ENCODE measurements around the gene BICD2. TPM values are rescaled to one million over a fixed set of nuclear protein-coding genes. Genes with fewer than 3 reads are reported as not detected.

BICD2 gene
- polyA plus RNA-seq, 1 donor from 2014 or later, result 22.4 TPM

DNA sequence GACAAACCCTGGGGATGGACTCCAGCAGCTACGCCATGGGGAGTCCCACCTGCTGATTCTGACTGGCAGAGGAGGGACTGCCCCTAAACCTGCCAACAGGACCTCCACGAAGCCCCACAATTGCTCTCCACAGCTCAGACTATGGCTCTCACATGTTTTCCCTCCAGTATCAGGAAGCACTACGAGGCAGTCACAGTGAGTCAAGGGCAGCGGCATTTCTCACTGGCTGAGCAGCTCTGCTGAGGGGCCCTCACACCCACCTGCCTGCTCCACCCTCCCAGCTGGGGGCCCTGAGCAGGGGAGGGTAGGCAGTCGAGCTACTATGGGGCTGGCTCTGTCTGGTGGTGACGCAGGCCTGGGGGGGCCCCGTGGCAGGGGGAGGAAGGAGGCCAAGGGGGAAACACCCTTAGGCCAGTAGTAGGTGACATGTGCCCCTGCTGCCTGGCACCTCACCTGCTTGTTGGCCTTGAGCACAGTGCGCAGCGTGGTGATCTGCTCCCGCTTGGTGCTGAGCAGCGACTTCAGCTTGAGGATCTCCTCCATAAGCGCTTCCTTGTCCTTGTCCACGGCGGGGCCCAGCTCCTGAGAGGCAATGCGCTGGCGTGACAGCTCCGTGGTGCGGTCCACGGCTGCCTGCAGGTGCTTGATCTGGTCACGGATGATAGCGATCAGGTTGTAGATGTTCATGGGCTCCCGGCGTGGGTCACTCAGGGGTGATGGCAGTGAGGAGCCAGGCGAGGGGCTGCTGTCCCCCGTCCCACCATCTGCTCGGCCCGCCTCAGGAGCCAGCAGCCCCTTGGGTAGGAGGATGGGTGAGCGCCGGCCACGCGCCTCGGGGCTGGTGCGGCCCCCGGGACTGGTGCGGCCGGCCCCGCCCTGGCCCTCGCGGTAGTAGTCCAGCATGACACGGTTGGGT is 46.3 kb downstream of the BICD2 start:
- H3K36me3 ChIP-seq (ENCODE audit: insufficient read depth, low read length), result peaks cover under 1% of the 10 kb centered on the region
- H3K27ac ChIP-seq (ENCODE audit: low read length), result no peak overlapping the region
- no peaks in the 10 kb centered on the region for H3K9me3 ChIP-seq (ENCODE audit: low read length)
- no peak overlapping the region for H3K9ac ChIP-seq (ENCODE audit: low read length)
- no peaks in the 10 kb centered on the region for H3K79me2 ChIP-seq (replicated peaks; ENCODE audit: insufficient read depth, low read length)
- no peaks in the 10 kb centered on the region for H3F3A ChIP-seq (ENCODE audit: insufficient read depth, low read length, poor library complexity, severe bottlenecking)
- H2AFZ ChIP-seq (ENCODE audit: low read depth, low read length), result no peak overlapping the region
- H3K4me3 ChIP-seq (ENCODE audit: low read length), result no peak overlapping the region
- H3K4me2 ChIP-seq (ENCODE audit: low read length), result no peak overlapping the region
- TF ChIP-seq MXI1 (conservative IDR thresholded peaks at IDR 0.05; ENCODE audit: poor library complexity, severe bottlenecking) (no peak), EP300 (conservative IDR thresholded peaks at IDR 0.05; ENCODE audit: poor library complexity, severe bottlenecking) (no peak), POLR2AphosphoS5 (IDR thresholded peaks at IDR 0.05) (no peak), RAD21 (conservative IDR thresholded peaks at IDR 0.05) (no peak), CTCF (IDR thresholded peaks at IDR 0.05; ENCODE audit: poor library complexity, severe bottlenecking) (no peak), EZH2 (IDR thresholded peaks at IDR 0.05; ENCODE audit: borderline replicate concordance, insufficient read depth, low read length, poor library complexity, severe bottlenecking) (no peak), TAF1 (IDR thresholded peaks at IDR 0.05; ENCODE audit: low read depth) (no peak), SMC3 (conservative IDR thresholded peaks at IDR 0.05; ENCODE audit: poor library complexity) (no peak)
- TF ChIP-seq, protein P1, sequence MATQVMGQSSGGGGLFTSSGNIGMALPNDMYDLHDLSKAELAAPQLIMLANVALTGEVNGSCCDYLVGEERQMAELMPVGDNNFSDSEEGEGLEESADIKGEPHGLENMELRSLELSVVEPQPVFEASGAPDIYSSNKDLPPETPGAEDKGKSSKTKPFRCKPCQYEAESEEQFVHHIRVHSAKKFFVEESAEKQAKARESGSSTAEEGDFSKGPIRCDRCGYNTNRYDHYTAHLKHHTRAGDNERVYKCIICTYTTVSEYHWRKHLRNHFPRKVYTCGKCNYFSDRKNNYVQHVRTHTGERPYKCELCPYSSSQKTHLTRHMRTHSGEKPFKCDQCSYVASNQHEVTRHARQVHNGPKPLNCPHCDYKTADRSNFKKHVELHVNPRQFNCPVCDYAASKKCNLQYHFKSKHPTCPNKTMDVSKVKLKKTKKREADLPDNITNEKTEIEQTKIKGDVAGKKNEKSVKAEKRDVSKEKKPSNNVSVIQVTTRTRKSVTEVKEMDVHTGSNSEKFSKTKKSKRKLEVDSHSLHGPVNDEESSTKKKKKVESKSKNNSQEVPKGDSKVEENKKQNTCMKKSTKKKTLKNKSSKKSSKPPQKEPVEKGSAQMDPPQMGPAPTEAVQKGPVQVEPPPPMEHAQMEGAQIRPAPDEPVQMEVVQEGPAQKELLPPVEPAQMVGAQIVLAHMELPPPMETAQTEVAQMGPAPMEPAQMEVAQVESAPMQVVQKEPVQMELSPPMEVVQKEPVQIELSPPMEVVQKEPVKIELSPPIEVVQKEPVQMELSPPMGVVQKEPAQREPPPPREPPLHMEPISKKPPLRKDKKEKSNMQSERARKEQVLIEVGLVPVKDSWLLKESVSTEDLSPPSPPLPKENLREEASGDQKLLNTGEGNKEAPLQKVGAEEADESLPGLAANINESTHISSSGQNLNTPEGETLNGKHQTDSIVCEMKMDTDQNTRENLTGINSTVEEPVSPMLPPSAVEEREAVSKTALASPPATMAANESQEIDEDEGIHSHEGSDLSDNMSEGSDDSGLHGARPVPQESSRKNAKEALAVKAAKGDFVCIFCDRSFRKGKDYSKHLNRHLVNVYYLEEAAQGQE (IDR thresholded peaks at IDR 0.05; ENCODE audit: borderline replicate concordance), result no peak
- H3K27me3 ChIP-seq (ENCODE audit: insufficient read depth, low read depth, low read length), result no peaks in the 10 kb centered on the region
- H4K20me1 ChIP-seq (ENCODE audit: insufficient read depth), result no peaks in the 10 kb centered on the region
- no peaks in the 10 kb centered on the region for H3K9me2 ChIP-seq (ENCODE audit: insufficient read depth, low read length)

DNA sequence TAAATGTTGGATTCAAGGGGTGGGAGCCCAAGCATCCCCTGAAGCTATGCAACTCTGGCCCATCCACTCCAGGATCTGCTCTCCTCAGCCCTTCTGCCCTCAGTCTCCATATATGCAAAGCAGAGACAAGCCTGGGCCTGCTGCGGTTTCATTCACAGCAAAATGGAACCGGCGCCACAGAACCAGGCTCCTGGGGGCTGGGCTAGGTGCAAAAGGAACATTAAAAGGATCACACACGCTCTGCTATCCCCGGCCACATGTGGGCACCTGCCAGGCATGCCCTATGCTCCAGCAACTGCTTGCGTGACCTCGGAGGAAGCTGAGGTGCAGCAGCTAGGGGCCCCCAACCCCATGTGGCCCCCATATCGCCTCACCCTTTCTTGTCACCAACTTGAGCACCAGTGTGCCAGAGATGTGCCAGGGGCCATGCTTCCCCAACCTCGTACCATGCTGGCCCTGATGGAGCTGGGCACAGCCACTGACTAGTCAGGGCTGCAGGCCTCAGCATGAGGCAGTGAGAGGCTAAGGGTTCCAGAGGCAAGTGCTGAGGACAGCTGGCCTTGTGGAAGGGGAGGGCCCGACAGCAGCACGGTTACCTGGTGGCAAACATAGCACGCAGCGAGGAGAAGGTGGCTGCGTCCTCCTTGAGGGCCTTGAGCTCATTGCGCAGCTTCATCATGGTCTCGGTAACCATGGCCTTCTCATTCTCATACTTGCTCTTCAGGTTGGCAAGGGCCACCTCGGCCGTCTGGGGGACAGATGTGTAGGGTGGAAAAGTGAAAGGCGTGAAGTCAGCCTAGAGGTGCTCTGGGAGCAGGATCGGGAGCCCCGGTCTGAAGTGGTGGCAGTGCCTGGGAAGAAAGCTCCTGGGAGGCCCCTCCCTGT is 47.2 kb downstream of the BICD2 start:
- Histone ChIP-seq H3K27me3 (ENCODE audit: insufficient read depth, low read depth, low read length) (no peaks in the 10 kb centered on the region), H3K9ac (ENCODE audit: low read length) (no peak overlapping the region), H3K4me3 (ENCODE audit: low read length) (no peak overlapping the region), H3K79me2 (replicated peaks; ENCODE audit: insufficient read depth, low read length) (no peaks in the 10 kb centered on the region), H3K36me3 (ENCODE audit: insufficient read depth, low read length) (peaks cover 5% of the 10 kb centered on the region), H4K20me1 (ENCODE audit: insufficient read depth) (no peaks in the 10 kb centered on the region), H3F3A (ENCODE audit: insufficient read depth, low read length, poor library complexity, severe bottlenecking) (no peaks in the 10 kb centered on the region), H2AFZ (ENCODE audit: low read depth, low read length) (no peak overlapping the region), H3K4me2 (ENCODE audit: low read length) (no peak overlapping the region), H3K9me2 (ENCODE audit: insufficient read depth, low read length) (no peaks in the 10 kb centered on the region), H3K9me3 (ENCODE audit: low read length) (no peaks in the 10 kb centered on the region), H3K27ac (ENCODE audit: low read length) (no peak overlapping the region)
- TF ChIP-seq CTCF (IDR thresholded peaks at IDR 0.05; ENCODE audit: poor library complexity, severe bottlenecking), result no peak
- no peak for TF ChIP-seq EP300 (conservative IDR thresholded peaks at IDR 0.05; ENCODE audit: poor library complexity, severe bottlenecking)
- no peak for TF ChIP-seq RAD21 (conservative IDR thresholded peaks at IDR 0.05)
- no peak for TF ChIP-seq MXI1 (conservative IDR thresholded peaks at IDR 0.05; ENCODE audit: poor library complexity, severe bottlenecking)
- no peak for TF ChIP-seq TAF1 (IDR thresholded peaks at IDR 0.05; ENCODE audit: low read depth)
- no peak for TF ChIP-seq POLR2AphosphoS5 (IDR thresholded peaks at IDR 0.05)
- no peak for TF ChIP-seq SMC3 (conservative IDR thresholded peaks at IDR 0.05; ENCODE audit: poor library complexity)
- no peak for TF ChIP-seq EZH2 (IDR thresholded peaks at IDR 0.05; ENCODE audit: borderline replicate concordance, insufficient read depth, low read length, poor library complexity, severe bottlenecking)
- TF ChIP-seq, protein P1 (IDR thresholded peaks at IDR 0.05; ENCODE audit: borderline replicate concordance), result no peak

All from neural cell (in vitro differentiated cells).